ENCODE measurements around the gene PLCD1. TPM values are rescaled to one million over a fixed set of nuclear protein-coding genes. Genes with fewer than 3 reads are reported as not detected.
"Not testable (repeated sequence)": the region's sequence is repeated elsewhere in the genome, so short reads cannot be mapped to it uniquely, and the experiment has no call there.

The PLCD1 gene
- total RNA-seq, 2 experiments from 2014 or later, result 9.7 to 10.1 TPM

GRCh38 chr3:38034335-38034734 lies 4.9 kb upstream of the PLCD1 start:
- H3K9me3 Mint-ChIP-seq (ENCODE audit: insufficient read depth); H3K36me3 Mint-ChIP-seq (ENCODE audit: low read depth); H3K27ac Mint-ChIP-seq; ATAC-seq; DNase-seq; POLR2A ChIA-PET; CTCF ChIA-PET; H3K4me3 Mint-ChIP-seq: not testable (repeated sequence)
- Mint-ChIP-seq H3K4me1 (ENCODE audit: low read depth) (peaks cover 38% of the 10 kb centered on the region), H3K27me3 (ENCODE audit: low read depth) (peaks cover 23% of the 10 kb centered on the region)

GRCh38 chr3:38033586-38033985 lies 4.1 kb upstream of the PLCD1 start:
- Mint-ChIP-seq H3K4me1 (ENCODE audit: low read depth) (peaks cover 30% of the 10 kb centered on the region), H3K27me3 (ENCODE audit: low read depth) (peaks cover 28% of the 10 kb centered on the region)
- CTCF ChIA-PET; H3K27ac Mint-ChIP-seq; H3K9me3 Mint-ChIP-seq (ENCODE audit: insufficient read depth); POLR2A ChIA-PET; ATAC-seq; H3K36me3 Mint-ChIP-seq (ENCODE audit: low read depth); H3K4me3 Mint-ChIP-seq; DNase-seq: not testable (repeated sequence)

GRCh38 chr3:38032328-38032865 lies 3.0 kb upstream of the PLCD1 start:
- peaks cover 40% of the 10 kb centered on the region for H3K27me3 Mint-ChIP-seq (ENCODE audit: low read depth)
- DNase-seq (no peak), ATAC-seq (no peak)
- H3K4me1 Mint-ChIP-seq (ENCODE audit: low read depth), result peaks cover 20% of the 10 kb centered on the region
- H3K9me3 Mint-ChIP-seq (ENCODE audit: insufficient read depth), result no peaks in the 10 kb centered on the region
- ChIA-PET POLR2A (interaction anchor here (0.7 kb wide), 1 partner anchor 106 kb away, joined by 4 read pairs; the partner anchor contains the start of gene MYD88), CTCF (no interaction called here)
- no peaks in the 10 kb centered on the region for H3K36me3 Mint-ChIP-seq (ENCODE audit: low read depth)
- H3K27ac Mint-ChIP-seq, result no peak overlapping the region
- no peak overlapping the region for H3K4me3 Mint-ChIP-seq

- ATAC-seq (peak; percentile 37), DNase-seq (no peak)
- ChIA-PET POLR2A (interaction anchor here (0.7 kb wide), 1 partner anchor 107 kb away, joined by 4 read pairs; the partner anchor contains the start of gene MYD88), CTCF (interaction anchor here (1.9 kb wide), 1 partner anchor 8 kb away, joined by 8 read pairs; the partner anchor contains the start of gene DLEC1)
- Mint-ChIP-seq H3K36me3 (ENCODE audit: low read depth) (no peaks in the 10 kb centered on the region), H3K9me3 (ENCODE audit: insufficient read depth) (no peaks in the 10 kb centered on the region), H3K4me1 (ENCODE audit: low read depth) (peaks cover 13% of the 10 kb centered on the region), H3K4me3 (no peak overlapping the region), H3K27ac (peak overlapping the region; percentile 48), H3K27me3 (ENCODE audit: low read depth) (peaks cover 42% of the 10 kb centered on the region)
These were observed 1.9 kb upstream of the PLCD1 start for GRCh38 chr3:38031022-38031994.

GRCh38 chr3:38030126-38031021 lies 932 bp upstream of the PLCD1 start:
- H3K4me1 Mint-ChIP-seq (ENCODE audit: low read depth), result peaks cover 19% of the 10 kb centered on the region
- H3K4me3 Mint-ChIP-seq, result peak overlapping the region; percentile 8
- H3K9me3 Mint-ChIP-seq (ENCODE audit: insufficient read depth), result no peaks in the 10 kb centered on the region
- ATAC-seq (no peak), DNase-seq (no peak)
- no peak overlapping the region for H3K27ac Mint-ChIP-seq
- peaks cover 42% of the 10 kb centered on the region for H3K27me3 Mint-ChIP-seq (ENCODE audit: low read depth)
- CTCF ChIA-PET, result interaction anchor here (0.9 to 1.9 kb wide), 2 partner anchors 9 to 55 kb away, joined by 3 to 8 read pairs; partner anchors contain the start of gene DLEC1
- no peaks in the 10 kb centered on the region for H3K36me3 Mint-ChIP-seq (ENCODE audit: low read depth)
- POLR2A ChIA-PET, result interaction anchor here (1.2 kb wide), 1 partner anchor 9 kb away, joined by 6 read pairs; the partner anchor contains the start of gene DLEC1

- no peaks in the 10 kb centered on the region for H3K36me3 Mint-ChIP-seq (ENCODE audit: low read depth)
- DNase-seq (no peak), ATAC-seq (no peak)
- no peak overlapping the region for H3K27ac Mint-ChIP-seq
- peaks cover 37% of the 10 kb centered on the region for H3K27me3 Mint-ChIP-seq (ENCODE audit: low read depth)
- CTCF ChIA-PET, result interaction anchor here (1.9 kb wide), 1 partner anchor 10 kb away, joined by 8 read pairs; the partner anchor contains the start of gene DLEC1
- H3K4me1 Mint-ChIP-seq (ENCODE audit: low read depth), result peaks cover 23% of the 10 kb centered on the region
- POLR2A ChIA-PET, result interaction anchor here (0.6 to 1.2 kb wide), 2 partner anchors 10 to 110 kb away, joined by 3 to 6 read pairs; partner anchors contain the start of gene DLEC1
- no peaks in the 10 kb centered on the region for H3K9me3 Mint-ChIP-seq (ENCODE audit: insufficient read depth)
- H3K4me3 Mint-ChIP-seq, result peak overlapping the region; percentile 19
These were observed 651 bp downstream of the PLCD1 start for GRCh38 chr3:38028621-38029361.

GRCh38 chr3:38027466-38028465 lies 1.7 kb downstream of the PLCD1 start:
- no peak for ATAC-seq
- Mint-ChIP-seq H3K36me3 (ENCODE audit: low read depth) (no peaks in the 10 kb centered on the region), H3K4me3 (peak overlapping the region; percentile 19), H3K9me3 (ENCODE audit: insufficient read depth) (no peaks in the 10 kb centered on the region), H3K4me1 (ENCODE audit: low read depth) (peaks cover 29% of the 10 kb centered on the region), H3K27me3 (ENCODE audit: low read depth) (peaks cover 30% of the 10 kb centered on the region), H3K27ac (no peak overlapping the region)
- POLR2A ChIA-PET, result no interaction called here
- CTCF ChIA-PET, result interaction anchor here (1.4 kb wide), 1 partner anchor 11 kb away, joined by 3 read pairs; the partner anchor contains the start of gene DLEC1
- DNase-seq, result no peak

GRCh38 chr3:38026856-38027255 lies 2.6 kb downstream of the PLCD1 start:
- ChIA-PET CTCF (interaction anchor here (1.4 kb wide), 1 partner anchor 12 kb away, joined by 3 read pairs; the partner anchor contains the start of gene DLEC1), POLR2A (no interaction called here)
- H3K9me3 Mint-ChIP-seq (ENCODE audit: insufficient read depth), result no peaks in the 10 kb centered on the region
- H3K27me3 Mint-ChIP-seq (ENCODE audit: low read depth), result peaks cover 27% of the 10 kb centered on the region
- H3K36me3 Mint-ChIP-seq (ENCODE audit: low read depth), result no peaks in the 10 kb centered on the region
- H3K4me3 Mint-ChIP-seq, result no peak overlapping the region
- ATAC-seq (no peak), DNase-seq (no peak)
- H3K27ac Mint-ChIP-seq, result no peak overlapping the region
- peaks cover 29% of the 10 kb centered on the region for H3K4me1 Mint-ChIP-seq (ENCODE audit: low read depth)

GRCh38 chr3:38022896-38023709 lies 6.3 kb downstream of the PLCD1 start:
- Mint-ChIP-seq H3K9me3 (ENCODE audit: insufficient read depth) (no peaks in the 10 kb centered on the region), H3K4me3 (peak overlapping the region; percentile 88), H3K27me3 (ENCODE audit: low read depth) (peaks cover 9% of the 10 kb centered on the region), H3K36me3 (ENCODE audit: low read depth) (no peaks in the 10 kb centered on the region), H3K4me1 (ENCODE audit: low read depth) (peaks cover 22% of the 10 kb centered on the region), H3K27ac (peak overlapping the region; percentile 98)
- DNase-seq (no peak), ATAC-seq (no peak)
- ChIA-PET CTCF (interaction anchor here (0.9 to 2.3 kb wide), 2 partner anchors 19 to 22 kb away, joined by 3 to 7 read pairs; no protein-coding TSS in a partner anchor), POLR2A (interaction anchor here (0.7 to 1.0 kb wide), 2 partner anchors 14 to 189 kb away, joined by 3 read pairs; no protein-coding TSS in a partner anchor)
